ENCODE results near the gene PHF21B.

Gene PHF21B

GRCh38 chr22:44916281-44917231 lies 93.2 kb downstream of the PHF21B start:
- Histone ChIP-seq H3K27ac (no peak overlapping the region), H3K27me3 (peaks cover 0 to 9% of the 10 kb centered on the region in 2 donors), H3K36me3 (no peaks in the 10 kb centered on the region), H3K4me1 (no peaks in the 10 kb centered on the region), H3K4me3 (no peak overlapping the region), H3K9me3 (peaks cover 0 to 4% (median 0%) of the 10 kb centered on the region in 3 donors)
- intact Hi-C loops (cut with DNase I; ENCODE audit: low total_unique reads): no loop called here
- DNase-seq: peak in 1 of 2 donors; percentile 60
- TF ChIP-seq CTCF (IDR thresholded peaks at IDR 0.05): no peak

- DNase-seq: peak in 1 of 2 donors; percentile 43
- TF ChIP-seq CTCF (IDR thresholded peaks at IDR 0.05): no peak
These were observed 94.4 kb downstream of the PHF21B start for GRCh38 chr22:44915441-44915840.

GRCh38 chr22:44914026-44914721 lies 95.6 kb downstream of the PHF21B start:
- peak in 1 of 2 donors; percentile 52 for DNase-seq
- intact Hi-C loops (cut with DNase I; ENCODE audit: low total_unique reads): no loop called here
- Histone ChIP-seq H3K27ac (no peak overlapping the region), H3K4me1 (no peaks in the 10 kb centered on the region), H3K9me3 (peaks cover 0 to 9% (median 0%) of the 10 kb centered on the region in 3 donors), H3K36me3 (no peaks in the 10 kb centered on the region), H3K27me3 (peaks cover 0 to 14% of the 10 kb centered on the region in 2 donors), H3K4me3 (no peak overlapping the region)
- TF ChIP-seq CTCF (IDR thresholded peaks at IDR 0.05): no peak

More at GRCh38 chr22:44915441-44915840, 94.4 kb downstream of the PHF21B start:
- Histone ChIP-seq H3K4me1 (no peaks in the 10 kb centered on the region), H3K27ac (no peak overlapping the region), H3K9me3 (peaks cover 0 to 9% (median 0%) of the 10 kb centered on the region in 3 donors), H3K27me3 (peaks cover 0 to 9% of the 10 kb centered on the region in 2 donors), H3K36me3 (no peaks in the 10 kb centered on the region), H3K4me3 (no peak overlapping the region)
- intact Hi-C loops (cut with DNase I; ENCODE audit: low total_unique reads): no loop called here

GRCh38 chr22:44913198-44913983 lies 96.4 kb downstream of the PHF21B start:
- TF ChIP-seq CTCF (IDR thresholded peaks at IDR 0.05): no peak
- Histone ChIP-seq H3K27me3 (peaks cover 0 to 10% of the 10 kb centered on the region in 2 donors), H3K9me3 (peaks cover 0 to 9% (median 0%) of the 10 kb centered on the region in 3 donors), H3K27ac (no peak overlapping the region), H3K4me3 (no peak overlapping the region), H3K4me1 (no peaks in the 10 kb centered on the region), H3K36me3 (no peaks in the 10 kb centered on the region)
- peak in 1 of 2 donors; percentile 35 for DNase-seq
- intact Hi-C loops (cut with DNase I; ENCODE audit: low total_unique reads): no loop called here

GRCh38 chr22:44909241-44909640 lies 100.6 kb downstream of the PHF21B start:
- TF ChIP-seq CTCF (IDR thresholded peaks at IDR 0.05): no peak

More at GRCh38 chr22:44909241-44909640, 100.6 kb downstream of the PHF21B start:
- H3K4me3 ChIP-seq: no peak overlapping the region
- H3K4me1 ChIP-seq: no peaks in the 10 kb centered on the region
- no peaks in the 10 kb centered on the region for H3K36me3 ChIP-seq
- no peak overlapping the region for H3K27ac ChIP-seq
- peaks cover 0 to 9% of the 10 kb centered on the region in 2 donors for H3K27me3 ChIP-seq
- DNase-seq: peak in 1 of 2 donors; percentile 20
- peaks cover 0 to 17% (median 9%) of the 10 kb centered on the region in 3 donors for H3K9me3 ChIP-seq
- intact Hi-C loops (cut with DNase I; ENCODE audit: low total_unique reads): no loop called here

Data from tibial artery (tissue), 4 donors.